Neural cell (in vitro differentiated cells): ENCODE data around the gene AP2B1.

Experiments used
- CTCF ChIP-seq: fragments of 450-650 bp; IDR thresholded peaks from 2 replicates; pipeline ENCODE4 v1.5.1; 2014; ENCODE audit warnings: antibody characterized with exemption, mild to moderate bottlenecking, moderate library complexity; ENCODE audit not compliant: poor library complexity, severe bottlenecking
- EP300 ChIP-seq: fragments of 450-650 bp; conservative IDR thresholded peaks from 2 replicates; pipeline ENCODE4 v1.6.1; 2014; ENCODE audit warnings: antibody characterized with exemption, mild to moderate bottlenecking, moderate library complexity; ENCODE audit not compliant: poor library complexity, severe bottlenecking
- EZH2 ChIP-seq: fragments of 200-600, 300-800 bp; shearing (Covaris generic), sonication (generic); IDR thresholded peaks from 2 replicates; pipeline ENCODE4 v1.6.1; 2014; ENCODE audit warnings: antibody characterized with exemption, low read length, borderline replicate concordance, mild to moderate bottlenecking; ENCODE audit not compliant: insufficient read depth, poor library complexity, severe bottlenecking
- RAD21 ChIP-seq: fragments of 450-650 bp; conservative IDR thresholded peaks from 2 replicates; pipeline ENCODE4 v1.6.1; 2014; ENCODE audit warnings: antibody characterized with exemption, mild to moderate bottlenecking, moderate library complexity
- REST ChIP-seq: IDR thresholded peaks from 2 replicates; pipeline ENCODE4 v1.6.1; 2012; ENCODE audit warnings: borderline replicate concordance
- SMC3 ChIP-seq: fragments of 450-650 bp; conservative IDR thresholded peaks from 2 replicates; pipeline ENCODE4 v1.6.1; 2014; ENCODE audit warnings: antibody characterized with exemption, mild to moderate bottlenecking, moderate library complexity; ENCODE audit not compliant: poor library complexity
- TAF1 ChIP-seq: IDR thresholded peaks from 2 replicates; pipeline ENCODE4 v1.6.1; 2012; ENCODE audit warnings: low read depth

DNA sequence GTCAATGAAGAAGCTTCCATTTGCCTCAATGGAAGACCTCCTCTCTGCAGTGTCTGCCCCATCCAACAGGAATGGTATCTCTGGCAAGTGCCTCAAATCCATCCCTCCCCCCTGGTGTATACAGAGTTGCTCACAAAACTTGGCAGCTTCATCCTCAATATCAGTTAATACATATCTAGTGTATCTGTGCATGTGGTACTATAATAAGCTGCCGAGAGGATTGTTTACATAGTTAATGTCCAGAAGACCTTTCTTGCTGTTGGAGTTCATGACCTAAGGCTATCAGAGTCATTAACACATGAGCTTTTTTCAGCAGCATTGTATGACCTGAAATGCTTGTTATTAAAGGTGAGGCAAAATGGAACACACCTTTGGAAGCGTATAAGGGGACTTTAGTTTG is 130.4 kb downstream of the AP2B1 start:
- no peak for TF ChIP-seq CTCF
- TF ChIP-seq REST = no peak
- TF ChIP-seq SMC3 = no peak
- no peak for TF ChIP-seq EZH2
- TF ChIP-seq RAD21 = no peak
- no peak for TF ChIP-seq EP300
- no peak for TF ChIP-seq TAF1
